ENCODE measurements around the gene SYT5.

DNA sequence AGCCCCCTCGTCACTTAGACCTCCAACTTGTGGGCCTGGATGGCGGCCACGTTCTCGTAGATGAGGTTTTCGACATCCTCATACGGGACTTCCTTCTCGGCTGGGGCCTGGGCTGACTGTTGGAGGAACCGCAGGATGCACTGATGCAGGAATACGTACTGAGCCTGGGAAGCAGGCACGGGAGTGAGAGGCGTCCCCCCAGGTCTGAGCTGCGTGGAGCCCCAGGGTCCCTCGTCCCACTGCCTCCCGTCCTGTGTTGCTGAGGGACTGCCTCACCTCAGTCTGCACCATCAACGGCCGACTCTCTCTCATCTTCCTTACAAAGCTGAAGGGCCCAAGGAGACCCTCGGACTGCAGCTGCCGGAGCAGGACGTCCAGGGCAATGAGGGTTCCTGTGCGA is 1.7 kb upstream of the SYT5 start:
- TF ChIP-seq CTCF (optimal IDR thresholded peaks at IDR 0.05 in 1 of 3, IDR thresholded peaks at IDR 0.05 in 1 of 3, conservative IDR thresholded peaks at IDR 0.05 in 1 of 3; ENCODE audit: extremely low read depth in 1 of 3, insufficient read depth in 2 of 3, low read length in 3 of 3) (no peak), EZH2 (IDR thresholded peaks at IDR 0.05; ENCODE audit: low read length) (no peak)

Data from keratinocyte (primary cell).